Keratinocyte (primary cell): ENCODE results near the gene OTOG. TPM values are rescaled to one million over a fixed set of nuclear protein-coding genes. Genes with fewer than 3 reads are reported as not detected.

Source experiments
- DNase-seq: peaks from one replicate; pipeline ENCODE4 v3.0.0-alpha.2; 2011; ENCODE audit warnings: low read depth, missing footprints, low spot score
- FAIRE-seq: peaks from 2 replicates; lab custom pipeline; 2011; peaks lifted over from hg19 to GRCh38; lab: Jason Lieb, UNC
- H2AFZ ChIP-seq: 2 replicates; pipeline ENCODE4 v1.6.0; 2012; ENCODE audit warnings: low read length, control low read depth, inconsistent platforms; ENCODE audit not compliant: control insufficient read depth
- H3K27ac ChIP-seq: 2 replicates; pipeline ENCODE4 v1.5.1; 2011; ENCODE audit warnings: low read length; ENCODE audit not compliant: control insufficient read depth, insufficient read depth
- H3K27me3 ChIP-seq: 3 replicates; pipeline ENCODE4 v1.6.0; 2011; ENCODE audit warnings: low read length; ENCODE audit not compliant: control insufficient read depth, insufficient read depth; ENCODE audit errors: extremely low read depth
- H3K36me3 ChIP-seq, 2 experiments: 2 replicates in 1 of 2; 3 replicates in 1 of 2; pipeline ENCODE4 v1.5.1; 2011; ENCODE audit warnings: low read length in 2 of 2, mild to moderate bottlenecking in 1 of 2; ENCODE audit not compliant: control insufficient read depth in 2 of 2, insufficient read depth in 2 of 2; ENCODE audit errors: extremely low read depth in 1 of 2
- H3K4me1 ChIP-seq: 3 replicates; pipeline ENCODE4 v1.5.1; 2011; ENCODE audit warnings: low read length; ENCODE audit not compliant: control insufficient read depth, insufficient read depth; ENCODE audit errors: extremely low read depth
- H3K4me2 ChIP-seq: 3 replicates; pipeline ENCODE4 v1.6.0; 2011; ENCODE audit warnings: low read depth, low read length; ENCODE audit not compliant: control insufficient read depth, insufficient read depth; ENCODE audit errors: extremely low read depth
- H3K4me3 ChIP-seq, 3 experiments: fragments of 200-600 bp in 1 of 3; sonication (generic) in 1 of 3; 2 replicates in 2 of 3; 3 replicates in 1 of 3; pipeline ENCODE4 v1.5.1; 2011 to 2016; ENCODE audit warnings: low read length in 3 of 3, mild to moderate bottlenecking in 3 of 3, control low read depth in 2 of 3, inconsistent platforms in 1 of 3, low read depth in 1 of 3, mixed read lengths in 1 of 3, mixed run types in 1 of 3, moderate library complexity in 1 of 3; ENCODE audit not compliant: control insufficient read depth in 2 of 3, insufficient read depth in 2 of 3; ENCODE audit errors: extremely low read depth in 1 of 3
- H3K79me2 ChIP-seq: 2 replicates; pipeline ENCODE4 v1.6.0; 2012; ENCODE audit warnings: low read length; ENCODE audit not compliant: control insufficient read depth, insufficient read depth
- H3K9ac ChIP-seq: 3 replicates; pipeline ENCODE4 v1.6.0; 2011; ENCODE audit warnings: low read length; ENCODE audit not compliant: control insufficient read depth, insufficient read depth; ENCODE audit errors: extremely low read depth
- H3K9me1 ChIP-seq: 3 replicates; pipeline ENCODE4 v1.6.0; 2011; ENCODE audit warnings: low read length; ENCODE audit not compliant: control insufficient read depth, insufficient read depth; ENCODE audit errors: extremely low read depth
- H3K9me3 ChIP-seq: 2 replicates; pipeline ENCODE4 v1.5.1; 2012; ENCODE audit warnings: low read depth, low read length; ENCODE audit not compliant: control insufficient read depth
- H4K20me1 ChIP-seq: 3 replicates; pipeline ENCODE4 v1.6.0; 2011; ENCODE audit warnings: low read length; ENCODE audit not compliant: control insufficient read depth, insufficient read depth; ENCODE audit errors: extremely low read depth
- EZH2 ChIP-seq: IDR thresholded peaks from one replicate; pipeline ENCODE4 v1.6.1; 2012; ENCODE audit warnings: inconsistent platforms, mild to moderate bottlenecking, low read length, moderate library complexity
- dilution Hi-C: fragments of 300-500 bp; cut with MboI; formaldehyde crosslinking; loops from one replicate; pipeline ENCODE4 v1.7.0; 2020; ENCODE audit warnings: low sequenced_read_pairs; ENCODE audit not compliant: extremely low pct_ligation_motif_present
- polyA plus RNA-seq, 5 experiments: library from polyadenylated mRNA; depleted of rRNA in 3 of 5; stranded (reverse) in 3 of 5; stranded (forward) in 1 of 5; unstranded in 1 of 5; fragments of >200 nt; gene quantifications; 1 replicate in 1 of 5; 2 replicates in 3 of 5; 3 replicates in 1 of 5; pipeline versions ENCODE4 v1.2.1 to v1.2.3, GENCODE V29; 2011 to 2012; ENCODE audit warnings: missing spikeins in 2 of 5, low read depth in 1 of 5, low replicate concordance in 1 of 5
- TF ChIP-seq, protein P1 (sequence below), 3 experiments: IDR thresholded peaks in 1 of 3; conservative IDR thresholded peaks in 1 of 3; optimal IDR thresholded peaks in 1 of 3; 2 replicates in 2 of 3; 3 replicates in 1 of 3; pipeline versions ENCODE3 to v1.5.1; 2011; ENCODE audit warnings: low read length in 3 of 3, mild to moderate bottlenecking in 3 of 3, moderate library complexity in 2 of 3, control low read depth in 1 of 3, inconsistent platforms in 1 of 3; ENCODE audit not compliant: insufficient read depth in 2 of 3; ENCODE audit errors: extremely low read depth in 1 of 3

Gene OTOG
- polyA plus RNA-seq, 1 donor (not counting 4 experiments of a cell fraction or from before 2014, with no cell fraction given): not detected

DNA sequence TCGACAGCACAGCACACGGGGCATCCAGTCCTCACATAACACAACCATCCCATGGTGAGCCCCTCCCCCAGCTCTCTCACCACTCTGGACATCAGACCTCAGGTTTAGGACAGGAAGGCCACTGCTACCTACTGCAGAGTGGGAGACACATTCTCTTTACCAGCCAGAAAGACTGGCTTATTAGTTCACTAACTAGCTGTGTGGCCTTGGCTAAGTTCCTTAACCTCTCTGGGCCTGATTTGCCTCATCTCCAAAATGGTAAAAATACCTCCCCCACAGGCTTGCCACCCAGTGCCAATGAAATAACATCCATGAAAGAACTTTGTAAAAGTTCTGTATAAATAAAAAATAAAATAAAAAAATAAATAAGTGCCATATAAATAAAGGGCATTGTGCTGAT lies 35.0 kb upstream of the OTOG start:
- dilution Hi-C loops: no loop called here
- H4K20me1 ChIP-seq: no peaks in the 10 kb centered on the region
- FAIRE-seq (no peak), DNase-seq (no peak)
- H3K9me3 ChIP-seq: no peaks in the 10 kb centered on the region
- no peaks in the 10 kb centered on the region for H3K9me1 ChIP-seq
- H3K9ac ChIP-seq: no peak overlapping the region
- H3K4me1 ChIP-seq: no peaks in the 10 kb centered on the region
- no peak overlapping the region for H3K27ac ChIP-seq
- peaks cover 11% of the 10 kb centered on the region for H3K27me3 ChIP-seq
- H2AFZ ChIP-seq: no peak overlapping the region
- no peak overlapping the region for H3K4me3 ChIP-seq
- H3K79me2 ChIP-seq: no peaks in the 10 kb centered on the region
- H3K36me3 ChIP-seq: no peaks in the 10 kb centered on the region
- no peak overlapping the region for H3K4me2 ChIP-seq
- no peak for TF ChIP-seq EZH2
- TF ChIP-seq, protein P1, sequence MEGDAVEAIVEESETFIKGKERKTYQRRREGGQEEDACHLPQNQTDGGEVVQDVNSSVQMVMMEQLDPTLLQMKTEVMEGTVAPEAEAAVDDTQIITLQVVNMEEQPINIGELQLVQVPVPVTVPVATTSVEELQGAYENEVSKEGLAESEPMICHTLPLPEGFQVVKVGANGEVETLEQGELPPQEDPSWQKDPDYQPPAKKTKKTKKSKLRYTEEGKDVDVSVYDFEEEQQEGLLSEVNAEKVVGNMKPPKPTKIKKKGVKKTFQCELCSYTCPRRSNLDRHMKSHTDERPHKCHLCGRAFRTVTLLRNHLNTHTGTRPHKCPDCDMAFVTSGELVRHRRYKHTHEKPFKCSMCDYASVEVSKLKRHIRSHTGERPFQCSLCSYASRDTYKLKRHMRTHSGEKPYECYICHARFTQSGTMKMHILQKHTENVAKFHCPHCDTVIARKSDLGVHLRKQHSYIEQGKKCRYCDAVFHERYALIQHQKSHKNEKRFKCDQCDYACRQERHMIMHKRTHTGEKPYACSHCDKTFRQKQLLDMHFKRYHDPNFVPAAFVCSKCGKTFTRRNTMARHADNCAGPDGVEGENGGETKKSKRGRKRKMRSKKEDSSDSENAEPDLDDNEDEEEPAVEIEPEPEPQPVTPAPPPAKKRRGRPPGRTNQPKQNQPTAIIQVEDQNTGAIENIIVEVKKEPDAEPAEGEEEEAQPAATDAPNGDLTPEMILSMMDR (optimal IDR thresholded peaks at IDR 0.05 in 1 of 3, IDR thresholded peaks at IDR 0.05 in 1 of 3, conservative IDR thresholded peaks at IDR 0.05 in 1 of 3; ENCODE audit: extremely low read depth in 1 of 3, insufficient read depth in 2 of 3, low read length in 3 of 3): no peak

DNA sequence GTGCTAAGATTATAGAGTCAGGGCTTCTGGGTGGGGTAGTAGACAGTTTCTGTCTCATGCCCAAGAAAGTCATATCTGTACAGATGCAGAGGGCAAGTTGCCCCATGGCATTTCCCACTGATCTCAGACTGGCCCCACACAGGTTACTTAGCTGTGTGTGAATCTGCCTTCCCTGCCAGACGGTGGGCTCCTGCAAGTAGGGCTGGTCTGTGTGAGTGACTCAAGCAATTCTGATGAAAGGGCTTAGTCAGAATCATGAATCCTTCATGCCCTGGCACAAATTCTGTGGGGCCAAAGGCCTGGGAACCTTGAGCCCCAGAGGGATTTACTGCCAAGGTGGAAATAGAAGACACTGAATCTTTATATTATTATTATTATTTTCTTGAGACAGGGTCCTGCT lies 33.2 kb upstream of the OTOG start:
- H3K9me3 ChIP-seq: no peaks in the 10 kb centered on the region
- H3K4me1 ChIP-seq: no peaks in the 10 kb centered on the region
- H3K9ac ChIP-seq: no peak overlapping the region
- no peaks in the 10 kb centered on the region for H3K79me2 ChIP-seq
- H3K4me2 ChIP-seq: no peak overlapping the region
- H2AFZ ChIP-seq: no peak overlapping the region
- H3K36me3 ChIP-seq: no peaks in the 10 kb centered on the region
- H3K27me3 ChIP-seq: peaks cover 12% of the 10 kb centered on the region
- FAIRE-seq: no peak
- dilution Hi-C loops: no loop called here
- no peaks in the 10 kb centered on the region for H3K9me1 ChIP-seq
- no peak overlapping the region for H3K27ac ChIP-seq
- TF ChIP-seq, protein P1 (optimal IDR thresholded peaks at IDR 0.05 in 1 of 3, IDR thresholded peaks at IDR 0.05 in 1 of 3, conservative IDR thresholded peaks at IDR 0.05 in 1 of 3; ENCODE audit: extremely low read depth in 1 of 3, insufficient read depth in 2 of 3, low read length in 3 of 3): no peak
- no peak for TF ChIP-seq EZH2
- no peaks in the 10 kb centered on the region for H4K20me1 ChIP-seq
- no peak overlapping the region for H3K4me3 ChIP-seq
- no peak for DNase-seq
